ENCODE measurements around the gene PSME1. TPM values are rescaled to one million over a fixed set of nuclear protein-coding genes. Genes with fewer than 3 reads are reported as not detected.

PSME1 gene
- total and polyA plus RNA-seq, 2 of the 4 experiments (the other 2 are of a cell fraction) = 42.8 to 106 TPM

DNA sequence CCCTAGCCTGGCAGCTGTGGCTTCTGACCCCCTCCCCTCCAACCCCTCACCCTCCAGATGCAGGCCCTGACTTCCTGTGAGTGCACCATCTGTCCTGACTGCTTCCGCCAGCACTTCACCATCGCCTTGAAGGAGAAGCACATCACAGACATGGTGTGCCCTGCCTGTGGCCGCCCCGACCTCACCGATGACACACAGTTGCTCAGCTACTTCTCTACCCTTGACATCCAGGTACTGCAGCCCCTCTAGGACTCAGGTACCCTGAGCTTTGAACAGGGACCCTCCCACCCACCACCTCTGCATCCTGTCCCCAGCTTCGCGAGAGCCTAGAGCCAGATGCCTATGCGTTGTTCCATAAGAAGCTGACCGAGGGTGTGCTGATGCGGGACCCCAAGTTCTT lies 19.1 kb downstream of the PSME1 start:
- no peak overlapping the region for H4K5ac ChIP-seq (ENCODE audit: low read depth, low read length)
- H4K91ac ChIP-seq (ENCODE audit: insufficient read depth, low read depth, low read length) = no peak overlapping the region
- POLR2A ChIA-PET (ENCODE audit: unreplicated experiment) = no interaction called here
- no peak overlapping the region for H3K4me3 ChIP-seq (ENCODE audit: insufficient read depth, low read depth, low read length)
- no peak overlapping the region for H2BK120ac ChIP-seq (ENCODE audit: low read depth, low read length)
- no peaks in the 10 kb centered on the region; the same call in 1 of the 2 replicates for H4K20me1 ChIP-seq (ENCODE audit: insufficient read depth, low read length)
- H3K23ac ChIP-seq (ENCODE audit: low read depth, low read length) = no peak overlapping the region
- CTCF ChIA-PET = no interaction called here
- H3K4me1 ChIP-seq (ENCODE audit: control insufficient read depth, insufficient read depth, low read length) = no peaks in the 10 kb centered on the region
- no peak overlapping the region for H2AK9ac ChIP-seq (replicated peaks; ENCODE audit: low read depth, low read length, poor library complexity)
- 100% methylated on average over 1 of the region's 10 CpGs; no CpG with 5 or more reads in 1 of the 2 experiments for WGBS, 2 experiments (ENCODE audit: extremely low coverage in 2 of 2, insufficient read length in 1 of 2)
- H2AK5ac ChIP-seq (ENCODE audit: low read depth, low read length) = no peak overlapping the region
- no peaks in the 10 kb centered on the region for H3K9me3 ChIP-seq (ENCODE audit: control insufficient read depth, insufficient read depth, low read length)
- ATAC-seq (ENCODE audit: low read depth) (no peak), DNase-seq (no peak)
- no peak overlapping the region for H3K18ac ChIP-seq (ENCODE audit: low read depth, low read length)
- peaks cover 68% of the 10 kb centered on the region for H3K36me3 ChIP-seq (ENCODE audit: control insufficient read depth, insufficient read depth, low read length)
- H3K27ac ChIP-seq (ENCODE audit: insufficient read depth, low read length) = no peak overlapping the region
- H3K4ac ChIP-seq (ENCODE audit: low read depth, low read length) = no peak overlapping the region
- H2BK20ac ChIP-seq (ENCODE audit: low read depth, low read length) = no peak overlapping the region
- no peak overlapping the region for H2BK15ac ChIP-seq (ENCODE audit: low read depth, low read length)
- H4K8ac ChIP-seq (ENCODE audit: low read depth in 2 of 2, low read length in 2 of 2) = no peak overlapping the region
- in situ Hi-C loops (cut with MboI; ENCODE audit: low sequenced_read_pairs) = no loop called here
- H3K27me3 ChIP-seq (ENCODE audit: control insufficient read depth, insufficient read depth, low read length) = no peaks in the 10 kb centered on the region
- no peak overlapping the region for H3K4me2 ChIP-seq (ENCODE audit: low read depth, low read length)
- H3K79me1 ChIP-seq (ENCODE audit: low read depth in 1 of 2, low read length in 2 of 2) = peaks cover 8 to 18% of the 10 kb centered on the region in 2 experiments
- no peak overlapping the region for H3K56ac ChIP-seq (ENCODE audit: extremely low read depth, insufficient read depth, low read length)
- no peak overlapping the region for H2BK5ac ChIP-seq (ENCODE audit: low read depth, low read length, poor library complexity, severe bottlenecking)
- H3K14ac ChIP-seq (replicated peaks; ENCODE audit: low read depth, low read length) = no peak overlapping the region
- TF ChIP-seq, protein P1, sequence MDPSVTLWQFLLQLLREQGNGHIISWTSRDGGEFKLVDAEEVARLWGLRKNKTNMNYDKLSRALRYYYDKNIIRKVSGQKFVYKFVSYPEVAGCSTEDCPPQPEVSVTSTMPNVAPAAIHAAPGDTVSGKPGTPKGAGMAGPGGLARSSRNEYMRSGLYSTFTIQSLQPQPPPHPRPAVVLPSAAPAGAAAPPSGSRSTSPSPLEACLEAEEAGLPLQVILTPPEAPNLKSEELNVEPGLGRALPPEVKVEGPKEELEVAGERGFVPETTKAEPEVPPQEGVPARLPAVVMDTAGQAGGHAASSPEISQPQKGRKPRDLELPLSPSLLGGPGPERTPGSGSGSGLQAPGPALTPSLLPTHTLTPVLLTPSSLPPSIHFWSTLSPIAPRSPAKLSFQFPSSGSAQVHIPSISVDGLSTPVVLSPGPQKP (IDR thresholded peaks at IDR 0.05; ENCODE audit: borderline replicate concordance, low read depth, low read length) = no peak
- TF ChIP-seq RCOR1 (IDR thresholded peaks at IDR 0.05; ENCODE audit: insufficient replicate concordance, low read length) (no peak), MAZ (IDR thresholded peaks at IDR 0.05; ENCODE audit: borderline replicate concordance, low read depth, low read length) (no peak), CHD1 (IDR thresholded peaks at IDR 0.05; ENCODE audit: low read depth, low read length) (no peak), POLR2A (IDR thresholded peaks at IDR 0.05; ENCODE audit: low read depth, low read length) (no peak), RFX5 (IDR thresholded peaks at IDR 0.05; ENCODE audit: low read depth, low read length) (no peak), BHLHE40 (IDR thresholded peaks at IDR 0.05; ENCODE audit: low read depth, low read length) (no peak), RAD21 (IDR thresholded peaks at IDR 0.05; ENCODE audit: low read length) (no peak), NFE2L2 (IDR thresholded peaks at IDR 0.05; ENCODE audit: low read depth, low read length) (no peak), FOS (IDR thresholded peaks at IDR 0.05; ENCODE audit: low read depth, low read length) (no peak), CEBPB (IDR thresholded peaks at IDR 0.05; ENCODE audit: low read depth, low read length) (no peak), MAFK (IDR thresholded peaks at IDR 0.05; ENCODE audit: low read depth, low read length) (no peak), MXI1 (IDR thresholded peaks at IDR 0.05; ENCODE audit: borderline replicate concordance, low read depth, low read length) (no peak), SMC3 (IDR thresholded peaks at IDR 0.05; ENCODE audit: low read depth, low read length) (no peak)
- TF ChIP-seq, protein P2, sequence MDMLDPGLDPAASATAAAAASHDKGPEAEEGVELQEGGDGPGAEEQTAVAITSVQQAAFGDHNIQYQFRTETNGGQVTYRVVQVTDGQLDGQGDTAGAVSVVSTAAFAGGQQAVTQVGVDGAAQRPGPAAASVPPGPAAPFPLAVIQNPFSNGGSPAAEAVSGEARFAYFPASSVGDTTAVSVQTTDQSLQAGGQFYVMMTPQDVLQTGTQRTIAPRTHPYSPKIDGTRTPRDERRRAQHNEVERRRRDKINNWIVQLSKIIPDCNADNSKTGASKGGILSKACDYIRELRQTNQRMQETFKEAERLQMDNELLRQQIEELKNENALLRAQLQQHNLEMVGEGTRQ (IDR thresholded peaks at IDR 0.05; ENCODE audit: low read depth, low read length) = no peak
- TF ChIP-seq, protein P3, sequence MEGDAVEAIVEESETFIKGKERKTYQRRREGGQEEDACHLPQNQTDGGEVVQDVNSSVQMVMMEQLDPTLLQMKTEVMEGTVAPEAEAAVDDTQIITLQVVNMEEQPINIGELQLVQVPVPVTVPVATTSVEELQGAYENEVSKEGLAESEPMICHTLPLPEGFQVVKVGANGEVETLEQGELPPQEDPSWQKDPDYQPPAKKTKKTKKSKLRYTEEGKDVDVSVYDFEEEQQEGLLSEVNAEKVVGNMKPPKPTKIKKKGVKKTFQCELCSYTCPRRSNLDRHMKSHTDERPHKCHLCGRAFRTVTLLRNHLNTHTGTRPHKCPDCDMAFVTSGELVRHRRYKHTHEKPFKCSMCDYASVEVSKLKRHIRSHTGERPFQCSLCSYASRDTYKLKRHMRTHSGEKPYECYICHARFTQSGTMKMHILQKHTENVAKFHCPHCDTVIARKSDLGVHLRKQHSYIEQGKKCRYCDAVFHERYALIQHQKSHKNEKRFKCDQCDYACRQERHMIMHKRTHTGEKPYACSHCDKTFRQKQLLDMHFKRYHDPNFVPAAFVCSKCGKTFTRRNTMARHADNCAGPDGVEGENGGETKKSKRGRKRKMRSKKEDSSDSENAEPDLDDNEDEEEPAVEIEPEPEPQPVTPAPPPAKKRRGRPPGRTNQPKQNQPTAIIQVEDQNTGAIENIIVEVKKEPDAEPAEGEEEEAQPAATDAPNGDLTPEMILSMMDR (conservative IDR thresholded peaks at IDR 0.05; ENCODE audit: low read depth, low read length) = no peak
- no peaks in the 10 kb centered on the region; the same call in 1 of the 2 replicates for H3K9me1 ChIP-seq (ENCODE audit: insufficient read depth, low read length)
- BruUV-seq (replicated peaks) = no TSS peak
- intact Hi-C loops (cut with micrococcal nuclease) = no loop called here
- dilution Hi-C loops (cut with HindIII; ENCODE audit: low sequenced_read_pairs, unreplicated experiment) = no loop called here
- no peak overlapping the region for H2AFZ ChIP-seq (replicated peaks; ENCODE audit: low read length, poor library complexity)
- no peak overlapping the region for H3K9ac ChIP-seq (ENCODE audit: low read depth, low read length)

Measured in IMR-90 (cell line).